Measurements from ENCODE around the gene PIK3R3.
"Not testable (repeated sequence)": the region's sequence is repeated elsewhere in the genome, so short reads cannot be mapped to it uniquely, and the experiment has no call there.

Gene PIK3R3

DNA sequence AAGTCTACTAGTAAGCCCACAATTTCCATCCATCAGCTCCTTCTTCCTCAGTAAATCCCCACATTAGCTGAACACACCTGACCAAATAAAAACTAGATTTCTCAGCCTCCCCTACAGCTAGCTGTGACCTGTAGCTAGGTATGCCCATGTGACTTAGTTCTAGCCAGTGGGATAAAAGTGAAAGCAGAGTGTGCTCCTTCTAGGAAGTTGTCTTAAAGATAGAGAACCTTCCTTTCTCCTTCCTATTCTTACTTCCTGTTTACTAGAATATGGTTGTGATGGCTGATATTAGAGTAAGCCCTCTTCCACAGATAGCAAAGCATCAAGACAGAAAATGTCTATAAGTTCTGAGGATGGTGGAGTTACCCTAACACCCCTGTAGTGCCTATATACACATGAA, 67.0 kb downstream of the PIK3R3 start:
- no peak for DNase-seq (ENCODE audit: low spot score)

DNA sequence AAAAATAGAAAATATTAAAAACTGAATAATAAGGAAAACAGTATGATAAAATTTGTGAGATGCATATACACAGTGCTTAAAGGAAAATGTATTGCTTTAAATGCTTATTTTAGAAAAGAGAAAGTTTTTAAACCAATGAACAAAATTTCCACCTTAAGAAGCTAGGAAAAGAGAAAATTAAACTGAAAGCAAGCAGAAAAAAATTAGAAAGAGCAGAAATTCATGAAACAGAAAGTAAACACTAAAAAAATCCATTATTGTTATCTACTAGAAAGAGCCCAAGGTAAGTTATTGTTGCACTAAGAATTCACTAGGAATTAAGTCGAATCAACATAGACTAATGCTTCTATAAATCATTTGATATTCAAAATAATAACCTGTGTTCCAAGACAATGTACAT, 67.7 kb downstream of the PIK3R3 start:
- no peak for DNase-seq (ENCODE audit: low spot score)

DNA sequence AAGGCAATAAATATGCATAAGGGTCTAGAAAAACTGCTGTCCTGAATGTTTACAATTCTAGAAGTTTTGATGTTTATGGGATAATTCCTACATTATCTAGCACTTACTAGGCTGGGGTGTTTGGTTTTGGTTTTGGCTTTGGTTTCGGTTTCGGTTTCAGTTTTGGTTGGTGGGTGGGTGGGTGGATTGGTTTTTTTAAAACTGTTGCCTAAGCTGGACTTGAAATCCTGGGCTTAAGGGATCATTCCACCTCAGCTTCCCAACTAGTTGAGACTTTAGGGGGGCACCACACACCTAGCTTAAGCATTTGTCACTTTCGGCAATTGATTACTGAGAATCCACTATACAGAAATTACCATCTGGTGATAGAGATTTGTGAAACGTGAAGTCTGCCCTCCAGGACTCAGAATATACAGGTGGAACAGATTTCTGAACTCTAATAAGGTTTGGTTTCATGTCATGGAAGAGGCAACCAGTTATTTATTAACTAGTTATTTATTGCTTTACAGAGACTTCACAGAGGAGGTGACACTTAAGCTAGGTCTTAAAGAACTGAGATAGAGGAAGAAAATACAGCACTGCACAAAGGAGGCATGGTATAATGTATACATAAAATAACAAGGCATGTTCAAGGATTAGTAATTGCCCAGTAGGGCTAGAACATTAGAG, 69.6 kb downstream of the PIK3R3 start:
- no peak for DNase-seq (ENCODE audit: low spot score)

DNA sequence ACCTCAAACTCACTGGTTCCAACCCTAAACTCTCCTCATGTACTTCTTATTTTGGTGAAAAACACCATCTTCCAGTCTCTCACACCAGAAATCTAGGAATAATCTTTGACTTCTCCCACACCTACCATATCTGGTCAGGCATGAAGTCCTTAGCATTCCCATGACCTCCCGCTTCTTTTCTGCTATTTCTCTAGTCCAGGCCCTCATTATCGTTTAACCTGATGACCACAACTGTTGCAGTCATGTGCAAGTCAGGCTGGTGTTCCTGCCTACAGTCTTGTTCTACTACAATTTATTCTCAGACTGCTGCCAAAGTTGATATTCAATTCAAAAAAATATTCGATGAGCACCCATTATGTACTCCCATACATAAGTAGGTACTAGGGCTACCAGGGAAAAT, 71.3 kb downstream of the PIK3R3 start:
- DNase-seq (ENCODE audit: low spot score), result no peak

DNA sequence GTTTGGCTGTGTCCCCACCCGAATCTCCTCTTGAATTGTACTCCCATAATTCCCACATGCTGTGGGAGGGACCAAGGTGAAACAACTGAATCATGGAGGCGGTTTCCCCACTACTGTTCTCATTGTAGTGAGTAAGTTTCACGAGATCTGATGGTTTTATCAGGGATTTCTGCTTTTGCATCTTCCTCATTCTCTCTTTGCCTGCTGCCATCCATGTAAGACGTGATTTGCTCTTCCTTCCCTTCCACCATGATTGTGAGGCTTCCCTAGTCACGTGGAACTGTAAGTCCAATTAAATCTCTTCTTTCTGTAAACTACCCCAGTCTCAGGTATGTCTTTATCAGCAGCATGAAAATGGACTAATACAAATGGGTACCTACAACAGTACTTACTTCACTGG, 73.5 kb downstream of the PIK3R3 start:
- no peak for DNase-seq (ENCODE audit: low spot score)

DNA sequence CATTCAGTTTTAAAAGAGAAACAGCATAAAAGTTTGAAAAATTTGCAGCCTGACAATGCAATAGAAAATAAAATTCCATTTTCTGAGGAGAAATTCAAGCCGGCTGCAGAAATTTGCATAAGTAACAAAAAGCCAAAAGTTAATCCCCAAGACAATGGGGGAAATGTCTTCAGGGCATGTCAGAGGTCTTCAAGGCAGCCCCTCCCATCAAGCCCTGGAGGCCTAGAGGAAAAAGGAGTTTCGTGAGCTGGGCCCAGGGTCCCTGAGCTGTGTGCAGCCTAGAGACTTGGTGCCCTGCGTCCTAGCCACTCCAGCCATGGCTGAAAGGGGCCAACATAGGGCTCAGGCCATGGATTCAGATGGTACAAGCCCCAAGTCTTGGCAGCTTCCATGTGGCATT, 74.6 kb downstream of the PIK3R3 start:
- DNase-seq (ENCODE audit: low spot score), result no peak

DNA sequence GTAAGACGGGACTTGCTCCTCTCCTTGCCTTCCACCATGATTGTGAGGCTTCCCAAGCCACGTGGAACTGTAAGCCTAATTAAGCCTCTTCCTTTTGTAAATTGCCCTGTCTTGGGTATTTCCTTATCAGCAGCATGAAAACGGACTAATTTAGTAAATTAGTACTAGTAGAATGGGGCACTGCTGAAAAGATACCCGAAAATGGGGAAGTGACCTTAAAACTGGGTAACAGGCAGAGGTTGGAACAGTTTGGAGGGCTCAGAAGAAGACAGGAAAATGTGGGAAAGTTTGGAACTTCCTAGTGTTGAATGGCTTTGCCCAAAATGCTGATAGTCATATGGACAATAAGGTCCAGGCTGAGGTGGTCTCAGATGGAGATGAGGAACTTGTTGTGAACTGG, 75.2 kb downstream of the PIK3R3 start:
- DNase-seq (ENCODE audit: low spot score), result not testable (repeated sequence)

DNA sequence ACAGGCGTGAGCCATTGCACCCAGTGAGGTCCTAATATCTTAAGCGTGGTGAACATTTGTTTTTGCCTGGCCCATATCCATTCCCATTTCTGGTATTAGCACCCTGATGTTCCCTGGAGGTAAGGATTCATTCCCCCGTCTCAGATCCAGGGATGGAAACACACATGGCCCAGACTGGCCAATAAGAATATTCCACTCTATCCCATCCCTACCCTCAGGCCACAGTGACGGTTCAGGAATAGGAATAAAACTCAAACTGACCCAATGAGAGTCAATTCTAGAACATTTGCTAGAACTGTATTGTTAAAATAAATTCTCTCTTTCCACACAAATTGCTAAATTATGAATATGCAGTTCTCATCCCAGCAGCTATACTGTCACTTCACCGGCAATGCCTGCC, 76.1 kb downstream of the PIK3R3 start:
- DNase-seq (ENCODE audit: low spot score), result no peak

DNA sequence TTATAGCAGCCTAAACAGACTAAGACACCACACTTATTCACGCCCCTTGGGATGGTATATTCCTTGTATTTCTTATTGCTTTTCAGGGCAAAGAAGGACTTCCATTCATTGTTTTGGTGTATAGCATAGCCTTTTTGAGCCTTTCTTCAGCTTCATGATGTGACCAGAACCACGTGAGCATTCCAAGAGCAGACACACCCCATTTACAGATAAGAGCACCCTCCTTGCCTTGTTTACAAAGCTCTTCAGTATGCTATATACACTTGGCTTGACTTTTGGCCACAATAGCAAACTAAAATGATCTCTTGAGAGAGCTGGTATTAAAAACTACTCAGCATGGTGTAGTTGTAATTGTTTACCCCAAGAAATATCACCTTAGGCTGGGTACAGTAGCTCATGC, 78.7 kb downstream of the PIK3R3 start:
- DNase-seq (ENCODE audit: low spot score), result no peak

DNA sequence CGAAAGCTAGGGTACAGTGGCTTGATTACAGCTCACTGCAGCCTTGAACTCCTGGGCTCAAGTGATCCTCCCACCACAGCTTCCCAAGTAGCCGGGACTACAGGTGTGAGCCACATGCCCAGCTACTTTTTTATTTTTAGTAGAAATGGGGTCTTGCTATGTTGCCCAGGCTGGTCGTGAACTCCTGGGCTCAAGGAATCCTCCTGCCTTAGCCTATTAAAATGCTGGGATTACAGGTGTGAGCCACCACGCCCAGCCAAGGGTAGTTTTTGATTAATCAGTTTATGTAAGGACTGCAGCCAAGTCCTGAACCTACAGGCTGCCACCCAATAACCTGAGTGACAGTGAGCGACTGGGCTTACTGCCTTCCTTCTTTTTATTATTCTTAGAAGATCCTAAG, 88.3 kb downstream of the PIK3R3 start:
- no peak for DNase-seq (ENCODE audit: low spot score)

DNA sequence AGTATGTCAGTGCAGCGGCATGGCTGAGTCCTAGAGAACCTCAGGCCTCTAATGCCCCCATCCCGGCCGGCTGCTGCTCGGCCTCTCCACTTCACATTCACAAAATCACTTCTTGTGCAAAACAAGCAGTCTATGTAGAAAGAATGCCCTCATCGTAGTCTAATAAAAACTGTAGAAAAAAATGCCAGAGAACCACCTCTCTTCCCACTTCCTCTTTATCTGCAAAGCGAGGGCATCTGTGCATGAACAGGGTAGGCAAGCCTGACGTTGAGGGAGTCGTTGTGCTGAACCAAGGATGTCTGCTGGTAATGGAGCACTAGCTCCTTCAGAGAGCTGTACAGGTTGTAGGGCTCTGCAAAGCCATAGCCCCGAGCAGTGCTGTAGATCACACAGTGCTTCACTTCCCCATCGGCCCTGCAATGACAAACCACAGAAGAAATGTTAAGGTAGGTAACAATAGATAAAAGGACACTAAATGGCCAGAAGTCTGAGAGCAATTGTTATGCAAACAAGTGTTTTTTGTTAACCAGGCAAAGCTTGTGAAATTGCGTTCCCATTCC, 88.9 kb downstream of the PIK3R3 start:
- no peak for DNase-seq (ENCODE audit: low spot score)

DNA sequence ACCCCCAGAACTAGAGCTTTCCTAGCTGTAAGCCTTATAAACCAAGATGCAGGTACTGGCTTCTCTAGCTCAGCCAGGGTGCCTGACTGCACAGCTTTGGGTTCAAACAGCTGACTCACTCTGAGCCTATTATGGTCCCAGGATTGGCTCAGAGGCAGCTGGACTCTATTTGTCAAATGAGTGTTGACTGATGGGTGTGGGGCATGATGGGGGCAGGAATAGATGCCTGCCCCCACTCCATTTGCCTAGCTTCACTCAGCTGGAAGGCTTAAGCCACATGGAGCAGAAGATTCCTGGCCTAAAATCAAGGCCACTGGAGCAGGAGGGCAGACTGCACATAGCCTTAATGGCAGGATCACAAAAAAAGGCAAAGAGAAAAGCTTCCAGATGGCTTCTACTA, 90.5 kb downstream of the PIK3R3 start:
- no peak for DNase-seq (ENCODE audit: low spot score)

DNA sequence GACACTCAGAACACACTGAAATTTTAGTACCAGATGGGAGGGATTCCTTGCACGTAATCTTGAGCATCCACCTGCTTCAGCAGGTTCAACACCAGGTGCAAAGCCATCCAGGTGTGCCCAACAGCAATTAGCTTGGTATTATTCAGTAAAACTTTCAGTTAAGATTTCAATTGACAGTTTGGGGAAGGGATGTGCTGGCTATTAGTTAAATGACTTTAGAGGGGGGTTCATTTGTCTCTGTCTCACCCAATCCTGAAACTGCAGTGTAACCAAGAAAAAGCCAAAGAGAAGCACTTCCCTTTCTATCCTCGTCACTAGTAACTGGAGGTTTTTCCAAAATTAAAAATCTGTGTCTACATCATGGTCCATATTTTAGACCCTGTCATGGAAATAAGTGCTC, 90.9 kb downstream of the PIK3R3 start:
- no peak for DNase-seq (ENCODE audit: low spot score)

DNA sequence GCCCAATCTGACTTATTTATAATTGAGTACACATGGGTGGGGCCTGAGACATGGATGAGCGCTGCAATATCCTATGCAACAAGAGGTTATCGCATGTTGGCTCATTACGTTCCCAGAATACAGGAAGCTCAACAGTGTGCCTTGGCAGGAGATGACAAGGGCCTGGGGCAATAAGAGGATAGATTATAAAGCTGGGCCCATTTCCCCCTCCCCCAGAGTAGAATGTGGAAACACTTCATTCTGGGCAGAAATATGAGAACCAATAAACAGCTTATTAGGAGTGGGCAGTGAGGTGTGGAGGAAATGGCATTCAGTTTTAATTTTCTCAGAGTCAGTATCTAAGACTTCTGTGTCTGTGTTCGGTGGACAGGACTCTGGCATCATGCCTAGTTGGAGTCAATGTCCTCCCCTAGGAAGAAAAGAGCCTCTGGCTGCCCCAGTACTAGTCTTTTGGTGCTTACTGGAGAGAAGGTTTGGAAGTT, 92.8 kb downstream of the PIK3R3 start:
- DNase-seq (ENCODE audit: low spot score), result no peak

DNA sequence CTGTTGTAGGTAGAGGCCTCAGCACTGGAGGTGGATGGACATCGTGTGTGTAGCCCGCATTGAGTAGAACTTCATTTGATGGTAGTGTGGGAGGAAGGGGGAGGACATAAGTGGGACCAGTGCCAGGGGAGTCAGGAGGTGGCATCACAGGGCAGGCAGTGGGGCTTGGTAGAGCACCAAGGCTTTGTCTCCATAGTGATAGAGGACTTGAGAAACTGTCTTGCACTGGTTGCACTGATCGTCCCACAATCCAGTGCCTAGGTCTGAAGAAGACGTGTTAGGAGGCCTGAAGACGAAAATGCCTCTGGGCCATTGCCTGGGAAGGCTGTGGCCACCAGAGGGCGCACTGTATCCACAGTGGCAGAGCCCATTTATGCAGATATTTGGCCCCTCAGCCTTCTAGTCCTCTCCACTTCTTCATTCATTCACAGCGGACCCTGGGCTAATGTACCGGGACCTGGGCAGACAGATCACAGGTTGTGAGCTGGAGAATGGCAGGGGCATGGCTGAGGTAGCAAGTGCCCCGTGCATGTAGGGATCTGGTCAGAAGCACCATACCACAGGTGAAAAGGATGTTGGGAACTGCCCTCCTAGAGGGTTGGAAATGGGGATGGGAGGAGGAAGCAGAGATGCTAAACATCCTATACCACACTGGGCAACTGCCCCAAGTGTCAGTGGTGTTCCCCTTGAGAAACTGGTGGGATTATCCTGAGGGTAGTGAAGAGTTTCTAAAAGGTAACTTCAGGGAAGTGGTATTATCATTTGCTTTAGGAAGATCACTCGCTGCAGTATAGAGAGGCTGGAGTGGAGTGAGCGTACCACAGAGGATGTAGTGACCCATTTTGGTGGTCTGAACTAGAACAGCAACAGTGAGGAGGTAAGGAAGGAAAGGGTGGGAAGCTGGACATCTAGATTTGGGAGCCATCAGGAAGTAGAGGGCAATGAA, 95.3 kb downstream of the PIK3R3 start:
- peak; percentile 84 for DNase-seq (ENCODE audit: low spot score)

DNA sequence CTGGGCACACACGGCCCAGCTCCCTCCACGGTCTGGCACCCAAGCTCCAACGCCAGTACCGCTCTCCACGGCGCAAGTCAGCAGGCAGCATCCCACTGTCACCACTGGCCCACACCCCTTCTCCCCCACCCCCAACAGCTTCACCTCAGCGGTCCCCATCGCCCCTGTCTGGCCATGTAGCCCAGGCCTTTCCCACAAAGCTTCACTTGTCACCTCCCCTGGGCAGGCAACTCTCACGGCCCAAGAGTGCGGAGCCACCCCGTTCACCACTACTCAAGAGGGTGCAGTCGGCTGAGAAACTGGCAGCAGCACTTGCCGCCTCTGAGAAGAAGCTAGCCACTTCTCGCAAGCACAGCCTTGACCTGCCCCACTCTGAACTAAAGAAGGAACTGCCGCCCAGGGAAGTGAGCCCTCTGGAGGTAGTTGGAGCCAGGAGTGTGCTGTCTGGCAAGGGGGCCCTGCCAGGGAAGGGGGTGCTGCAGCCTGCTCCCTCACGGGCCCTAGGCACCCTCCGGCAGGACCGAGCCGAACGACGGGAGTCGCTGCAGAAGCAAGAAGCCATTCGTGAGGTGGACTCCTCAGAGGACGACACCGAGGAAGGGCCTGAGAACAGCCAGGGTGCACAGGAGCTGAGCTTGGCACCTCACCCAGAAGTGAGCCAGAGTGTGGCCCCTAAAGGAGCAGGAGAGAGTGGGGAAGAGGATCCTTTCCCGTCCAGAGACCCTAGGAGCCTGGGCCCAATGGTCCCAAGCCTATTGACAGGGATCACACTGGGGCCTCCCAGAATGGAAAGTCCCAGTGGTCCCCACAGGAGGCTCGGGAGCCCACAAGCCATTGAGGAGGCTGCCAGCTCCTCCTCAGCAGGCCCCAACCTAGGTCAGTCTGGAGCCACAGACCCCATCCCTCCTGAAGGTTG, 97.6 kb downstream of the PIK3R3 start:
- no peak for DNase-seq (ENCODE audit: low spot score)

DNA sequence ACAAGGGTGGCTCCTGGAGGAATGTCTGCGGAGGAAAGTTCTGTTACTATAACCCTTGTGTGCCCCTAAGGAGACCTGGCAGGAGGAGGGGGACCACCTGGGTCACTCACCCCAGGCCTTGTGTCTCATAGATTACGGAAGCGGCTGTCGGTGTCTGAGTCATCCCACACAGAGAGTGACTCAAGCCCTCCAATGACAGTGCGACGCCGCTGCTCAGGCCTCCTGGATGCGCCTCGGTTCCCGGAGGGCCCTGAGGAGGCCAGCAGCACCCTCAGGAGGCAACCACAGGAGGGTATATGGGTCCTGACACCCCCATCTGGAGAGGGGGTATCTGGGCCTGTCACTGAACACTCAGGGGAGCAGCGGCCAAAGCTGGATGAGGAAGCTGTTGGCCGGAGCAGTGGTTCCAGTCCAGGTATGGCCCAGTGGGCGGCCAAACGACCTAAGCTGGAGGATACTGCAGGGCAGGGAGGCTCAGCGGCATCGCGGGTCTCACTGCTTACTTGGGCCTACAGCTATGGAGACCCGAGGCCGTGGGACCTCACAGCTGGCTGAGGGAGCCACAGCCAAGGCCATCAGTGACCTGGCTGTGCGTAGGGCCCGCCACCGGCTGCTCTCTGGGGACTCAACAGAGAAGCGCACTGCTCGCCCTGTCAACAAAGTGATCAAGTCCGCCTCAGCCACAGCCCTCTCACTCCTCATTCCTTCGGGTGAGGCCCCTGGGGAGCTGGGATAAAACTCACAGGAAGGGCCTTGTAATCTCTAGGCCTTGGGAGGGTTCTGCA, 101.4 kb downstream of the PIK3R3 start:
- DNase-seq (ENCODE audit: low spot score), result no peak

DNA sequence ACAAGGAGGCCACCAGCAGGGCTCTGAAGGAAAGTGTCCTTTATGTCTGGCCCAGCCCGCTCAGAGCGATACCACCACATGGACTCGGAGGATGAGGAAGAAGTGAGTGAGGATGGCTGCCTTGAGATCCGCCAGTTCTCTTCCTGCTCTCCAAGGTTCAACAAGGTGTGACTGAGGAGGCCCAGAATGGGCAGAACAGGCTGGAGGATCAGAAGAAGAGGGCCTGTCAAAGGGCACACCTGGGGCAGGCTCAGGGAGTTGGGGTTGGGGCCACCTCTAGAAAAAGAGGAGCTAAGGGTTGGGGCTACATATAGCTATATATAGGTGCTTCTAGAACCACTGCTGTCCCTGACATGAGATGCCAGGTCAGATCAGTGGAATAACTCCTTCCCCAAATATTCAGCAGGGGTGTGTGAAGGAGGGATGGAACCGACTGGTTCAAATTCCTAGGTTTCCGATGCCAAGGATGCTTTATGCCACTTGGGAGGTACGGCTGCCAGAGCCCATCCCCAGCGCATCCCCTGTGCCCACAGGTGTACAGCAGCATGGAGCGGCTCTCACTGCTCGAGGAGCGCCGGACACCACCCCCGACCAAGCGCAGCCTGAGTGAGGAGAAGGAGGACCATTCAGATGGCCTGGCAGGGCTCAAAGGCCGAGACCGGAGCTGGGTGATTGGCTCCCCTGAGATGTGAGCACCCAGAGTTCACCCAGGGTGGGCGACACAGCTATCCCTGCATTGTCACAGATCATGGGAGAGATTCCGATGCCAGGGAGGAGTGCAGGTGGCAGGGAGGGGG, 102.2 kb downstream of the PIK3R3 start:
- DNase-seq (ENCODE audit: low spot score), result no peak

DNA sequence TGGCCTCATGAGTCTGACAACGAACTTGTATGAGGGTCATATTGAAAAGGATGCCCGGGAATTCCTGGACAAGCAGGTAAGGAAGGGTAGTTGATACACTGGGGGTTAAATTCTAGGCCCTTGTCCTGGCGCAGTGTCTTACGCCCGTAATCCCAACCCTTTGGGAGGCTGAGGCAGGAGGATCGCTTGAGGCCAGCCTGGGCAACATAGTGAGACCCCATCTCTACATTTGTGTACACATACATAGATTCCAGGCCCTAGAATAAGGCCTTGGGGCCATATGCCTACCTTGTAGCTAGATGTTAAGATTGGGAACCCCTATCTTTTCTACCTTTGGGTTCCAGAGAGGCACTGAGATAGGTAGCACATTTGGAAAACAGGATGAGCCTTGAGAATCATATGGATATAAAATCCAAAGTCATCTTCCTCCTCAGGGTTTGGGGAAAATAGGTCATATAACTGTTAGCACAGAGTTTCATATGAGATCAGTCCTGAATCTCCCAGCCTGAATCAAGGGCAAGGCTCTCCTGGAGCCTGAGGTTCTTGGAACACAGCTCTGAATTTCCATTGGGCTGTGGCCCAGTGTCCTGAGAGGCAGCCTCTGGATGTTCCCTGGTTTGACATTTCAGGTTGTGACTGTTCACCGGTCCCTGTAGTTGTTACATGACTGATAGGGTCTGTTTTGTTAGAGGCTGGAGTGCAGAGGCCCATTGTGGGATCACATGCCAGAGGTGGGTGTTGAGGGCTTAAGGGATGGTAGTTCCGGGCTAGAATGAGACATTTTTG, 104.4 kb downstream of the PIK3R3 start:
- no peak for DNase-seq (ENCODE audit: low spot score)

DNA sequence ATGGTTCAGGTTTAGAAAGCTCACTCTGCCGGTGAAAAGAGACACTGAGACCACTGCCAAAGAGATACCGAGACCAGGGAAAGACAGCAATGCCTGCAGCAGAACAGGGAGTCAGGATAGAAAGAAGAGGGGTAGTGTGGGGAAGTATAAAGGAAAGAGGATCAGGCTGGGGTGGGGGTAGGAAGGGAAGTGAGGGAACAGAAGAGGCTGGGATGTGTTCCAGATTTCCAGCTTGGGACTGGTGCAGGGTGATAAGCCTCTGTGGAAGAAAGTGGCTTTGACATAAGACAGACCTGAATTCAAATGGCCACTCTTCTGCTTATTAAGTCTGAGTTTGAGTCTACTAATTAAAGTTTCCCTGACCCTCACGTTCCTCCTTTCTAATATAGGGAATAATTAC, 105.9 kb downstream of the PIK3R3 start:
- DNase-seq (ENCODE audit: low spot score), result no peak
